Smooth muscle cell (in vitro differentiated cells): Measurements from ENCODE around the gene WHRN. TPM values are rescaled to one million over a fixed set of nuclear protein-coding genes. Genes with fewer than 3 reads are reported as not detected.

Source experiments
- DNase-seq: peaks from one replicate; lab custom pipeline; 2025; ENCODE audit not compliant: unreplicated experiment; lab: John Stamatoyannopoulos, UW
- H2AFZ ChIP-seq: fragments of 200-600 bp; sonication (generic); 2 replicates; pipeline ENCODE4 v1.6.0; 2016; ENCODE audit warnings: antibody characterized with exemption, low read depth, mild to moderate bottlenecking
- H3F3A ChIP-seq: fragments of 200-600 bp; sonication (generic); 2 replicates; pipeline ENCODE4 v1.6.0; 2017; ENCODE audit warnings: antibody characterized with exemption, low read depth
- H3K27ac ChIP-seq: fragments of 200-600 bp; sonication (generic); 2 replicates; pipeline ENCODE4 v1.5.1; 2016; ENCODE audit warnings: low read depth, mild to moderate bottlenecking
- H3K27me3 ChIP-seq: fragments of 200-600 bp; sonication (generic); 2 replicates; pipeline ENCODE4 v1.6.1; 2016; ENCODE audit warnings: low read depth, mild to moderate bottlenecking
- H3K36me3 ChIP-seq: fragments of 200-600 bp; sonication (generic); 2 replicates; pipeline ENCODE4 v1.5.1; 2016; ENCODE audit warnings: low read depth
- H3K4me1 ChIP-seq: fragments of 200-600 bp; sonication (generic); 2 replicates; pipeline ENCODE4 v1.5.1; 2016; ENCODE audit warnings: low read depth
- H3K4me2 ChIP-seq: fragments of 200-600 bp; sonication (generic); 2 replicates; pipeline ENCODE4 v1.6.0; 2016; ENCODE audit warnings: mild to moderate bottlenecking
- H3K4me3 ChIP-seq: fragments of 200-600 bp; sonication (generic); 2 replicates; pipeline ENCODE4 v1.5.1; 2016; ENCODE audit warnings: mild to moderate bottlenecking
- H3K79me2 ChIP-seq: fragments of 200-600 bp; sonication (generic); 2 replicates; pipeline ENCODE4 v1.6.0; 2016; ENCODE audit warnings: low read depth, mild to moderate bottlenecking
- H3K9ac ChIP-seq: fragments of 200-600 bp; sonication (generic); 2 replicates; pipeline ENCODE4 v1.6.0; 2016; ENCODE audit warnings: low read depth
- H3K9me3 ChIP-seq: fragments of 200-600 bp; sonication (generic); replicated peaks from 2 replicates; pipeline ENCODE4 v1.5.1; 2016; ENCODE audit warnings: low read depth
- H4K20me1 ChIP-seq: fragments of 200-600 bp; sonication (generic); 2 replicates; pipeline ENCODE4 v1.6.0; 2016; ENCODE audit warnings: low read depth
- WGBS: methylation state at CpG from one replicate; pipeline ENCODE4 v1.1.7; 2016; ENCODE audit warnings: low lambda C conversion rate; 5-methylcytosine and 5-hydroxymethylcytosine counted together
- polyA plus RNA-seq: library from polyadenylated mRNA; unstranded; fragments of >200 nt; fragmentation: Nextera tagmentation; extraction: Ambion mirVana; gene quantifications from 2 replicates; pipeline ENCODE4 v1.2.1, GENCODE V29; 2016
- total RNA-seq: library from RNA; depleted of rRNA; stranded (reverse); fragments of >200 nt; gene quantifications from 2 replicates; pipeline ENCODE4 v1.2.3, GENCODE V29; 2014
- TF ChIP-seq, protein P1 (sequence below): fragments of 200-600 bp; sonication (generic); IDR thresholded peaks from 2 replicates; pipeline ENCODE4 v1.5.1; 2017; ENCODE audit warnings: borderline replicate concordance, mild to moderate bottlenecking, antibody characterized with exemption; ENCODE audit not compliant: insufficient read depth, poor library complexity, severe bottlenecking

The WHRN gene
- total and polyA plus RNA-seq, 2 experiments from 2014 or later = 3.6 to 12.9 TPM

DNA sequence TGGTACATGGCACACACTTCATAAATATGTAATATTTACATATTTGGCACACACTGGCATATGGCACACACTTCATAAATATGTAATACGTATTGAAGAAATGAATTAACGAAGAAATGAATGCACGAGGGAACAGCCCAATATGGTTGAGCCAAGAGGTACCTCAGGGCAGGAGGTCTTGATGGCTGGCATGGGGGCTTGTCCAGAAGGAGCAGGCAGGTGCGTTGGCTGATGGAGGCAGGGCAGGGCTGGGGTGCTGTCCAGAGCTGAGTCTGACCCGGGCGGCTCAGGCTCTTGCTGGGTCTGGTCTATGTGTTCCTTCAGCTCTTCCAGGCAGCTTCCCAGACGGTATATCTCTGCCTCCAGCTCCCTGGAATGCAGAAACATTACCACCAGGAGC, 143.7 kb downstream of the WHRN start:
- no peaks in the 10 kb centered on the region for H3K9me3 ChIP-seq
- H3K4me2 ChIP-seq = no peak overlapping the region
- no peaks in the 10 kb centered on the region for H3K27me3 ChIP-seq
- no peak overlapping the region for H3K27ac ChIP-seq
- no peak overlapping the region for H3K4me3 ChIP-seq
- WGBS = 96% methylated on average over 7 of the region's 7 CpGs
- no peaks in the 10 kb centered on the region for H3K79me2 ChIP-seq
- H2AFZ ChIP-seq = no peak overlapping the region
- H3F3A ChIP-seq = peaks cover 8% of the 10 kb centered on the region
- peaks cover 9% of the 10 kb centered on the region for H3K36me3 ChIP-seq
- no peaks in the 10 kb centered on the region for H4K20me1 ChIP-seq
- no peak for DNase-seq
- H3K4me1 ChIP-seq = no peaks in the 10 kb centered on the region
- no peak overlapping the region for H3K9ac ChIP-seq
- TF ChIP-seq, protein P1, sequence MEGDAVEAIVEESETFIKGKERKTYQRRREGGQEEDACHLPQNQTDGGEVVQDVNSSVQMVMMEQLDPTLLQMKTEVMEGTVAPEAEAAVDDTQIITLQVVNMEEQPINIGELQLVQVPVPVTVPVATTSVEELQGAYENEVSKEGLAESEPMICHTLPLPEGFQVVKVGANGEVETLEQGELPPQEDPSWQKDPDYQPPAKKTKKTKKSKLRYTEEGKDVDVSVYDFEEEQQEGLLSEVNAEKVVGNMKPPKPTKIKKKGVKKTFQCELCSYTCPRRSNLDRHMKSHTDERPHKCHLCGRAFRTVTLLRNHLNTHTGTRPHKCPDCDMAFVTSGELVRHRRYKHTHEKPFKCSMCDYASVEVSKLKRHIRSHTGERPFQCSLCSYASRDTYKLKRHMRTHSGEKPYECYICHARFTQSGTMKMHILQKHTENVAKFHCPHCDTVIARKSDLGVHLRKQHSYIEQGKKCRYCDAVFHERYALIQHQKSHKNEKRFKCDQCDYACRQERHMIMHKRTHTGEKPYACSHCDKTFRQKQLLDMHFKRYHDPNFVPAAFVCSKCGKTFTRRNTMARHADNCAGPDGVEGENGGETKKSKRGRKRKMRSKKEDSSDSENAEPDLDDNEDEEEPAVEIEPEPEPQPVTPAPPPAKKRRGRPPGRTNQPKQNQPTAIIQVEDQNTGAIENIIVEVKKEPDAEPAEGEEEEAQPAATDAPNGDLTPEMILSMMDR = no peak

DNA sequence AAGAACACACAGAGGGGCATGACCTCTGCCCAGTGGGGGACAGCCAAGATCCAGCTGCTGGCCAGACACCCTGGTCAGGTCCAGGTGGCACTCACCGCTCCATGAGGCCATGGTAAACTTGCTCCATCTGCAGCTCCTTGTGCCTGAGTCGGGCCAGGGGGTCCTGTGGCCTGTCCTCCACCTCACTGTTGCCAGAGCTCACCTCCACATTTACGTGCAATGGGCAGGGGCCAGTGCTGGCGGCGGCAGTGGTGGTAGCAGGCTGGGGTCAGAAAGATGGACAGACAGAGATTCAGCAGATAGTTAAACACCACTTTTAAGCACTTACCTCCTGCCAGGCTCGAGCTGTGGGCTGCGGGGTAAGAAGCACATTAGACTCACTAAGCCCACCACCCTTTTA, 145.5 kb downstream of the WHRN start:
- Histone ChIP-seq H3K79me2 (no peaks in the 10 kb centered on the region), H3K4me1 (no peaks in the 10 kb centered on the region), H3F3A (no peaks in the 10 kb centered on the region), H3K27me3 (no peaks in the 10 kb centered on the region), H4K20me1 (no peaks in the 10 kb centered on the region), H3K4me2 (no peak overlapping the region), H2AFZ (no peak overlapping the region), H3K27ac (no peak overlapping the region), H3K36me3 (peaks cover 9% of the 10 kb centered on the region), H3K9ac (no peak overlapping the region), H3K9me3 (no peaks in the 10 kb centered on the region), H3K4me3 (no peak overlapping the region)
- DNase-seq = no peak
- WGBS = 98% methylated on average over 7 of the region's 7 CpGs
- TF ChIP-seq, protein P1 = no peak

DNA sequence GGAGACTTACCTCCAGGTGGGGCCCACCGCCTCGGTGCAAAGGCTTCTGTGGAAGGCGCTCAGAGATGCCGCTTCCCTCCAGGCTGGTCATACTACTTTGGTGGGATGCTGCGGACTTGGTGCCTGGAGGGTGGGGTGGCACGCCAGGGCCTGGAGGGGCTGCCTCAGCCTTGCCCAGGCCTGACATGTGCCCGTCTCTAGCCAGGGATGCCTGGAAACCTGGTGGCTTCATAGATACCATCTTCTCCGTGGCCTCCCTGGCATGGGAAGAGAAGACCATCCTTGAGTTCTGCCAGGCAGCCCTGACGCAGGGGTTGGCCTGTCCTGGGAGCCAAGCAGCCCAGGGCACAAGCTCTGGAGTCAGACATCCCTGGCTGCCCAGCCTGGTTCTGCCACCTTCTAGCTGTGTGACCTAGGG, 147.4 kb downstream of the WHRN start:
- H3K79me2 ChIP-seq = no peaks in the 10 kb centered on the region
- H3K4me1 ChIP-seq = no peaks in the 10 kb centered on the region
- H3K27ac ChIP-seq = no peak overlapping the region
- no peaks in the 10 kb centered on the region for H3K9me3 ChIP-seq
- H3K36me3 ChIP-seq = peaks cover 9% of the 10 kb centered on the region
- no peak overlapping the region for H3K4me2 ChIP-seq
- H3K27me3 ChIP-seq = no peaks in the 10 kb centered on the region
- no peak overlapping the region for H3K4me3 ChIP-seq
- H3F3A ChIP-seq = no peaks in the 10 kb centered on the region
- 97% methylated on average over 9 of the region's 9 CpGs for WGBS
- DNase-seq = no peak
- TF ChIP-seq, protein P1 = no peak
- no peak overlapping the region for H2AFZ ChIP-seq
- no peaks in the 10 kb centered on the region for H4K20me1 ChIP-seq
- H3K9ac ChIP-seq = no peak overlapping the region

DNA sequence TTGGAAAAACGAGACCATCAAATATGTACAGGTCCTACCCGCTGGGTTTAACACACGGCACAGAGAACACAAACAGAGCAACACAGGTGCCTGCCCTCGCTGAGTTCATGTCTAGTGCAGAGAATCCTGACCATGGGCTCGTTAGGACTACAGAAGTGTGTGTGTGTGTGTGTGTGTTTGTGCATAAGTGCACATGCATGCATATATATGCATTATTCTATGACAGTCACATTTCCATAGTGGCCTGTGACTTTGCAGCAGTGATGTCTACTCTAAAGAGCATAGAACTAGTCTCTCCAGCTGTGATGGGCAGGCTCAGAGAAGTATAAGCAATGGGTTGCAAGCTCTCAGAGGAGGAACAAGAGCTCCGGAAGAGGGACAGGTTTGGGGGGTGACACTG, 147.9 kb downstream of the WHRN start:
- Histone ChIP-seq H3K4me2 (no peak overlapping the region), H3K4me3 (no peak overlapping the region), H4K20me1 (no peaks in the 10 kb centered on the region), H3K27ac (no peak overlapping the region), H3K9me3 (no peaks in the 10 kb centered on the region), H3K27me3 (no peaks in the 10 kb centered on the region), H3F3A (no peaks in the 10 kb centered on the region), H3K79me2 (no peaks in the 10 kb centered on the region), H3K9ac (no peak overlapping the region), H2AFZ (no peak overlapping the region), H3K4me1 (no peaks in the 10 kb centered on the region), H3K36me3 (peaks cover 9% of the 10 kb centered on the region)
- no peak for DNase-seq
- WGBS = 95% methylated on average over 6 of the region's 6 CpGs
- TF ChIP-seq, protein P1 = no peak
